ENCODE data around the gene GRAMD1B.

GRCh38 chr11:123585206-123585605, 155.1 kb downstream of the GRAMD1B start:
- TF ChIP-seq CTCF (IDR thresholded peaks at IDR 0.05) (no peak), POLR2A (IDR thresholded peaks at IDR 0.05) (no peak)

Data from breast epithelium (tissue), 3 donors.